HepG2 (cell line): ENCODE data around the gene BACE1-AS. TPM values are rescaled to one million over a fixed set of nuclear protein-coding genes. Genes with fewer than 3 reads are reported as not detected.
A peak's percentile ranks its signal among the peaks of the same experiment; 100 is the strongest.

Experiments used
- CREB1 ChIP-seq, 2 experiments: fragments of 450-650 bp in 1 of 2; IDR thresholded peaks; 2 replicates each; pipeline ENCODE4 v1.6.1; 2016 to 2017; ENCODE audit warnings: control low read depth in 1 of 2, mild to moderate bottlenecking in 1 of 2, missing compliant biosample characterization in 1 of 2, missing genetic modification characterization in 1 of 2
- DR1 ChIP-seq: sonication (generic); formaldehyde crosslinking; IDR thresholded peaks from 2 replicates; pipeline ENCODE4 v1.8.0; 2021; ENCODE audit warnings: mild to moderate bottlenecking, missing genetic modification reagents, inconsistent platforms
- GFI1 ChIP-seq: sonication (generic); formaldehyde crosslinking; IDR thresholded peaks from 2 replicates; pipeline ENCODE4 v1.5.0; 2020; ENCODE audit warnings: missing genetic modification reagents, mild to moderate bottlenecking, borderline replicate concordance
- HNF4G ChIP-seq, 2 experiments: sonication (generic) in 1 of 2; formaldehyde crosslinking in 1 of 2; IDR thresholded peaks; 2 replicates each; pipeline versions ENCODE4 v1.4.0 to v1.6.1; 2011 to 2020; ENCODE audit warnings: borderline replicate concordance in 2 of 2, low read depth in 2 of 2, mild to moderate bottlenecking in 2 of 2, low read length in 1 of 2, missing genetic modification reagents in 1 of 2, moderate library complexity in 1 of 2
- KLF13 ChIP-seq: sonication (generic); formaldehyde crosslinking; IDR thresholded peaks from 2 replicates; pipeline ENCODE4 v1.4.0; 2020; ENCODE audit warnings: mild to moderate bottlenecking, missing genetic modification reagents
- KLF16 ChIP-seq, 2 experiments: sonication (generic) in 1 of 2; formaldehyde crosslinking in 1 of 2; IDR thresholded peaks; 2 replicates each; pipeline versions ENCODE4 v1.6.1 to v1.8.0; 2016 to 2023; ENCODE audit warnings: missing genetic modification reagents in 2 of 2, missing compliant biosample characterization in 1 of 2
- RCOR2 ChIP-seq: IDR thresholded peaks from 2 replicates; pipeline ENCODE4 v1.6.1; 2016; ENCODE audit warnings: missing biosample characterization, missing genetic modification reagents
- SMAD1 ChIP-seq: sonication (generic); formaldehyde crosslinking; IDR thresholded peaks from 2 replicates; pipeline ENCODE4 v1.4.0; 2020; ENCODE audit warnings: missing genetic modification reagents, low read depth, mild to moderate bottlenecking, borderline replicate concordance
- ZBTB7A ChIP-seq: sonication (generic); formaldehyde crosslinking; IDR thresholded peaks from 2 replicates; pipeline ENCODE4 v1.8.0; 2022; ENCODE audit warnings: mild to moderate bottlenecking, missing genetic modification reagents
- ZFP82 ChIP-seq: sonication (generic); formaldehyde crosslinking; IDR thresholded peaks from 2 replicates; pipeline ENCODE4 v1.5.1; 2020; ENCODE audit warnings: mild to moderate bottlenecking, missing genetic modification reagents, borderline replicate concordance
- ZNF142 ChIP-seq: sonication (generic); formaldehyde crosslinking; IDR thresholded peaks from 2 replicates; pipeline ENCODE4 v1.4.0; 2020; ENCODE audit warnings: missing genetic modification reagents
- ZNF512 ChIP-seq: sonication (generic); formaldehyde crosslinking; IDR thresholded peaks from 2 replicates; pipeline ENCODE4 v1.4.0; 2020; ENCODE audit warnings: mild to moderate bottlenecking, missing genetic modification reagents
- ZNF703 ChIP-seq: sonication (generic); formaldehyde crosslinking; IDR thresholded peaks from 2 replicates; pipeline ENCODE4 v1.5.1; 2020; ENCODE audit warnings: missing genetic modification reagents, mild to moderate bottlenecking, moderate library complexity, borderline replicate concordance
- ZSCAN25 ChIP-seq: sonication (generic); formaldehyde crosslinking; IDR thresholded peaks from 2 replicates; pipeline ENCODE4 v1.8.0; 2022; ENCODE audit warnings: mild to moderate bottlenecking, missing genetic modification reagents
- polyA plus RNA-seq, 8 experiments: library from polyadenylated mRNA; depleted of rRNA in 3 of 8; stranded (reverse) in 7 of 8; unstranded in 1 of 8; fragments of >200 nt; fragmentation: Illumina TruSeq in 4 of 8; extraction: Trizol in 4 of 8; gene quantifications; 2 replicates each; pipeline versions ENCODE4 v1.2.1 to v1.2.3, GENCODE V29; 2011 to 2016; ENCODE audit warnings: low read depth in 4 of 8, missing spikeins in 1 of 8, mixed read lengths in 1 of 8; ENCODE audit not compliant: insufficient read depth in 1 of 8
- total RNA-seq, 5 experiments: library from RNA; depleted of rRNA; stranded (reverse); fragments of >200 nt; fragmentation: Illumina TruSeq; extraction: Trizol; gene quantifications; 2 replicates each; pipeline ENCODE4 v1.2.3, GENCODE V29; 2016; ENCODE audit warnings: low read depth in 1 of 5
- TF ChIP-seq, protein P1 (sequence below): sonication (generic); formaldehyde crosslinking; IDR thresholded peaks from 2 replicates; pipeline ENCODE4 v1.9.0; 2021; ENCODE audit warnings: missing genetic modification reagents, mild to moderate bottlenecking, borderline replicate concordance
- TF ChIP-seq, protein P2 (sequence below): IDR thresholded peaks from 2 replicates; pipeline ENCODE4 v1.6.1; 2016; ENCODE audit warnings: mild to moderate bottlenecking
- TF ChIP-seq, protein P3 (sequence below): sonication (generic); formaldehyde crosslinking; IDR thresholded peaks from 2 replicates; pipeline ENCODE4 v1.4.0; 2020; ENCODE audit warnings: missing genetic modification reagents

BACE1-AS gene
- total and polyA plus RNA-seq, 2 of the 13 experiments (the other 11 are each of a cell fraction or from before 2014, with no cell fraction given) = 2.0 to 3.9 TPM

DNA sequence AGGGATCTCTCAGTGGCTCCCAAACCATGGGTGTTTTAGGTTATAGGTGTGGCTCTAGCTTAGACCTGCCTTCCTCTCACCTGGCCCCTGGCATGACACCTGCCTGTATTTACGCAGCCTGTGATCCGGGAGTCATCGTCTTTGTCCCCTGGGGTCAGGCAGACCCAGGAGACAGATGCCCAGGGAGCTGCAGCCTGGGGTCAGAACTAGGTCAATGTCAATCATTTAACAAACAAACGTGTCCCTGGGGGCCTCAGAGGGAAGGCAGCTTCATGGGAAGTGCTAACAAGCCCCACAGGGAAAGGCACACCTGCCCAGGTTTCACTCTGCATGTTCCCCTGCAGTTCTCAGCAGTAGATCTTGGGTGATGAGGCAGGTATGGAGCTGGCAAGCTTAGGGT lies 12.0 kb downstream of the BACE1-AS start (continued):
- TF ChIP-seq KLF13 (no peak), SMAD1 (no peak), RCOR2 (CRISPR knock-in tag) (no peak), ZNF142 (no peak), ZNF703 (CRISPR knock-in tag) (no peak), ZSCAN25 (no peak), KLF16 (CRISPR knock-in tag; IDR thresholded peaks at IDR 0.05) (no peak), GFI1 (CRISPR knock-in tag) (no peak), ZFP82 (no peak), HNF4G (IDR thresholded peaks at IDR 0.05; ENCODE audit: borderline replicate concordance, low read depth, low read length) (no peak), HNF4G (CRISPR knock-in tag; IDR thresholded peaks at IDR 0.05; ENCODE audit: borderline replicate concordance, low read depth) (no peak), ZBTB7A (CRISPR knock-in tag) (no peak), ZNF512 (CRISPR knock-in tag) (no peak), CREB1 (IDR thresholded peaks at IDR 0.05) (no peak), CREB1 (CRISPR knock-in tag; IDR thresholded peaks at IDR 0.05) (no peak), DR1 (CRISPR knock-in tag) (no peak)
- TF ChIP-seq, protein P1, sequence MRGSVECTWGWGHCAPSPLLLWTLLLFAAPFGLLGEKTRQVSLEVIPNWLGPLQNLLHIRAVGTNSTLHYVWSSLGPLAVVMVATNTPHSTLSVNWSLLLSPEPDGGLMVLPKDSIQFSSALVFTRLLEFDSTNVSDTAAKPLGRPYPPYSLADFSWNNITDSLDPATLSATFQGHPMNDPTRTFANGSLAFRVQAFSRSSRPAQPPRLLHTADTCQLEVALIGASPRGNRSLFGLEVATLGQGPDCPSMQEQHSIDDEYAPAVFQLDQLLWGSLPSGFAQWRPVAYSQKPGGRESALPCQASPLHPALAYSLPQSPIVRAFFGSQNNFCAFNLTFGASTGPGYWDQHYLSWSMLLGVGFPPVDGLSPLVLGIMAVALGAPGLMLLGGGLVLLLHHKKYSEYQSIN = no peak
- TF ChIP-seq, protein P2, sequence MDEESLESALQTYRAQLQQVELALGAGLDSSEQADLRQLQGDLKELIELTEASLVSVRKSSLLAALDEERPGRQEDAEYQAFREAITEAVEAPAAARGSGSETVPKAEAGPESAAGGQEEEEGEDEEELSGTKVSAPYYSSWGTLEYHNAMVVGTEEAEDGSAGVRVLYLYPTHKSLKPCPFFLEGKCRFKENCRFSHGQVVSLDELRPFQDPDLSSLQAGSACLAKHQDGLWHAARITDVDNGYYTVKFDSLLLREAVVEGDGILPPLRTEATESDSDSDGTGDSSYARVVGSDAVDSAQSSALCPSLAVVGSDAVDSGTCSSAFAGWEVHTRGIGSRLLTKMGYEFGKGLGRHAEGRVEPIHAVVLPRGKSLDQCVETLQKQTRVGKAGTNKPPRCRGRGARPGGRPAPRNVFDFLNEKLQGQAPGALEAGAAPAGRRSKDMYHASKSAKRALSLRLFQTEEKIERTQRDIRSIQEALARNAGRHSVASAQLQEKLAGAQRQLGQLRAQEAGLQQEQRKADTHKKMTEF (CRISPR knock-in tag) = peak; percentile 35; the same call in 1 of the 2 replicates
- TF ChIP-seq, protein P3, sequence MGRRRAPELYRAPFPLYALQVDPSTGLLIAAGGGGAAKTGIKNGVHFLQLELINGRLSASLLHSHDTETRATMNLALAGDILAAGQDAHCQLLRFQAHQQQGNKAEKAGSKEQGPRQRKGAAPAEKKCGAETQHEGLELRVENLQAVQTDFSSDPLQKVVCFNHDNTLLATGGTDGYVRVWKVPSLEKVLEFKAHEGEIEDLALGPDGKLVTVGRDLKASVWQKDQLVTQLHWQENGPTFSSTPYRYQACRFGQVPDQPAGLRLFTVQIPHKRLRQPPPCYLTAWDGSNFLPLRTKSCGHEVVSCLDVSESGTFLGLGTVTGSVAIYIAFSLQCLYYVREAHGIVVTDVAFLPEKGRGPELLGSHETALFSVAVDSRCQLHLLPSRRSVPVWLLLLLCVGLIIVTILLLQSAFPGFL = no peak
